PC-3 (cell line): ENCODE data around the gene ALOXE3. TPM values are rescaled to one million over a fixed set of nuclear protein-coding genes. Genes with fewer than 3 reads are reported as not detected.
A peak's percentile ranks its signal among the peaks of the same experiment; 100 is the strongest.

Experiments
- ATAC-seq: fragments of 200-7000 bp; cut with Tn5 transposase; 2 replicates; pipeline ENCODE4 v1.9.1; 2020; ENCODE audit warnings: mild to moderate bottlenecking, moderate library complexity
- BruUV-seq: library from RNA; stranded (reverse); fragments of 400-500 nt; replicated peaks from 2 replicates; lab custom pipeline; 2021; lab: Mats Ljungman, UMichigan
- CTCF ChIA-PET: fragments of 300-600 bp; sonication (Branson Sonifier 250); formaldehyde crosslinking; loops from one replicate; lab custom pipeline; 2022; ENCODE audit warnings: antibody characterized with exemption; lab: Charles Lee
- POLR2A ChIA-PET: fragments of 300-600 bp; sonication (Branson Sonifier 250); formaldehyde crosslinking; loops from one replicate; lab custom pipeline; 2022; ENCODE audit warnings: antibody characterized with exemption; ENCODE audit not compliant: unreplicated experiment; lab: Charles Lee
- DNase-seq: peaks from one replicate; pipeline ENCODE4 v3.0.0-alpha.2; 2015
- H2AFZ ChIP-seq: fragments of 300-600 bp; sonication (generic); 2 replicates; pipeline ENCODE4 v1.6.0; 2016; ENCODE audit warnings: antibody characterized with exemption, low read length
- H3F3A ChIP-seq: fragments of 300-600 bp; sonication (generic); one replicate; pipeline ENCODE4 v1.6.0; 2017; ENCODE audit warnings: antibody characterized with exemption, low read length, control low read depth, mild to moderate bottlenecking; ENCODE audit not compliant: unreplicated experiment
- H3K27ac ChIP-seq: fragments of 300-600 bp; sonication (generic); 2 replicates; pipeline ENCODE4 v1.5.1; 2016; ENCODE audit warnings: mild to moderate bottlenecking, low read length
- H3K27me3 ChIP-seq: fragments of 300-600 bp; sonication (generic); 2 replicates; pipeline ENCODE4 v1.6.1; 2016; ENCODE audit warnings: low read length, mixed read lengths
- H3K36me3 ChIP-seq: fragments of 300-600 bp; sonication (generic); 2 replicates; pipeline ENCODE4 v1.6.1; 2016; ENCODE audit warnings: low read depth, mixed run types, low read length, mixed read lengths
- H3K4me1 ChIP-seq: fragments of 300-600 bp; sonication (generic); 2 replicates; pipeline ENCODE4 v1.5.1; 2016; ENCODE audit warnings: low read length; ENCODE audit not compliant: insufficient read depth
- H3K4me2 ChIP-seq: fragments of 300-600 bp; sonication (generic); 2 replicates; pipeline ENCODE4 v1.6.0; 2016; ENCODE audit warnings: low read length
- H3K4me3 ChIP-seq: fragments of 300-600 bp; sonication (generic); 2 replicates; pipeline ENCODE4 v1.5.1; 2016; ENCODE audit warnings: mild to moderate bottlenecking, low read length, mixed read lengths
- H3K79me2 ChIP-seq: fragments of 300-600 bp; sonication (generic); 2 replicates; pipeline ENCODE4 v1.6.1; 2017; ENCODE audit warnings: low read length, mixed read lengths
- H3K9ac ChIP-seq: fragments of 300-600 bp; sonication (generic); 2 replicates; pipeline ENCODE4 v1.6.0; 2016; ENCODE audit warnings: mild to moderate bottlenecking, low read length
- H3K9me2 ChIP-seq: fragments of 300-600 bp; sonication (generic); replicated peaks from 2 replicates; pipeline ENCODE4 v1.6.1; 2016; ENCODE audit warnings: mixed run types, low read length, mixed read lengths
- H3K9me3 ChIP-seq: fragments of 300-600 bp; sonication (generic); 2 replicates; pipeline ENCODE4 v1.6.1; 2016; ENCODE audit warnings: low read length, mixed read lengths
- H4K20me1 ChIP-seq: fragments of 300-600 bp; sonication (generic); 2 replicates; pipeline ENCODE4 v1.6.1; 2016; ENCODE audit warnings: low read length, mixed read lengths
- CTCF ChIP-seq: fragments of 300-600 bp; sonication (generic); conservative IDR thresholded peaks from 2 replicates; pipeline ENCODE4 v1.5.1; 2017; ENCODE audit warnings: antibody characterized with exemption, low read depth, mild to moderate bottlenecking, low read length
- EZH2 ChIP-seq: fragments of 300-600 bp; sonication (generic); IDR thresholded peaks from one replicate; pipeline ENCODE4 v1.6.1; 2017; ENCODE audit warnings: antibody characterized with exemption, mild to moderate bottlenecking, low read length; ENCODE audit not compliant: unreplicated experiment
- EZH2phosphoT487 ChIP-seq: fragments of 300-600 bp; sonication (generic); IDR thresholded peaks from 2 replicates; pipeline ENCODE4 v1.6.1; 2018; ENCODE audit warnings: mild to moderate bottlenecking, antibody characterized with exemption, low read length, borderline replicate concordance
- intact Hi-C: fragments of 100-400 bp; cut with micrococcal nuclease; formaldehyde crosslinking; loops from 2 replicates; pipeline ENCODE4 v1.9.0; 2023
- total RNA-seq: library from RNA; depleted of rRNA; stranded (reverse); fragments of >200 nt; gene quantifications from 2 replicates; pipeline ENCODE4 v1.2.3, GENCODE V29; 2014

The ALOXE3 gene
- total RNA-seq, 1 experiment from 2014 or later = 1.4 TPM

- Histone ChIP-seq H3K27me3 (no peaks in the 10 kb centered on the region), H3K9ac (no peak within 1 kb of the TSS), H3K4me3 (peak within 1 kb of the TSS; percentile 91), H3K9me3 (no peaks in the 10 kb centered on the region), H3K79me2 (no peaks in the 10 kb centered on the region), H3K4me2 (peak within 1 kb of the TSS; percentile 96), H2AFZ (peak within 1 kb of the TSS; percentile 82), H3F3A (peaks cover 7% of the 10 kb centered on the region), H3K9me2 (no peaks in the 10 kb centered on the region), H3K36me3 (no peaks in the 10 kb centered on the region), H4K20me1 (peaks cover 3% of the 10 kb centered on the region), H3K27ac (no peak within 1 kb of the TSS), H3K4me1 (peaks cover 13% of the 10 kb centered on the region; the same call in 1 of the 2 replicates)
- intact Hi-C loops = no loop called here
- no peak for TF ChIP-seq EZH2phosphoT487
- TF ChIP-seq CTCF = no peak
- no peak for TF ChIP-seq EZH2
- ChIA-PET POLR2A (no interaction called here), CTCF (interaction anchor here (1.1 kb wide), 1 partner anchor 50 kb away, joined by 3 read pairs; no protein-coding TSS in a partner anchor)
- BruUV-seq = no TSS peak
- ATAC-seq (no peak), DNase-seq (peak; percentile 4)
Observed at GRCh38 chr17:8123695-8124349, 5.5 kb upstream of the ALOXE3 start, which contains the start of gene HES7. HES7 (minus strand) TSS chr17:8124106; CDS start chr17:8124084, 22 bp downstream.

GRCh38 chr17:8122924-8123694, 4.8 kb upstream of the ALOXE3 start:
- peak overlapping the region; percentile 91 for H3K4me3 ChIP-seq
- TF ChIP-seq CTCF = no peak
- TF ChIP-seq EZH2 = no peak
- no peak for TF ChIP-seq EZH2phosphoT487
- ChIA-PET CTCF (no interaction called here), POLR2A (no interaction called here)
- peak; percentile 16 for DNase-seq
- H3K27ac ChIP-seq = no peak overlapping the region
- intact Hi-C loops = no loop called here
- no peak for ATAC-seq
- no peaks in the 10 kb centered on the region for H3K9me3 ChIP-seq
- no peaks in the 10 kb centered on the region for H3K9me2 ChIP-seq
- no peaks in the 10 kb centered on the region for H3K27me3 ChIP-seq
- H3K9ac ChIP-seq = no peak overlapping the region
- no peaks in the 10 kb centered on the region for H3K79me2 ChIP-seq
- H3K4me2 ChIP-seq = peak overlapping the region; percentile 96
- H2AFZ ChIP-seq = peak overlapping the region; percentile 82
- H3F3A ChIP-seq = peaks cover 7% of the 10 kb centered on the region
- peaks cover 13% of the 10 kb centered on the region; the same call in 1 of the 2 replicates for H3K4me1 ChIP-seq
- peaks cover 3% of the 10 kb centered on the region for H4K20me1 ChIP-seq
- no TSS peak for BruUV-seq
- no peaks in the 10 kb centered on the region for H3K36me3 ChIP-seq
